ENCODE data around the gene DNAJB13. TPM values are rescaled to one million over a fixed set of nuclear protein-coding genes. Genes with fewer than 3 reads are reported as not detected.

Gene DNAJB13
- total RNA-seq, 6 experiments from 2014 or later, result not detected

DNA sequence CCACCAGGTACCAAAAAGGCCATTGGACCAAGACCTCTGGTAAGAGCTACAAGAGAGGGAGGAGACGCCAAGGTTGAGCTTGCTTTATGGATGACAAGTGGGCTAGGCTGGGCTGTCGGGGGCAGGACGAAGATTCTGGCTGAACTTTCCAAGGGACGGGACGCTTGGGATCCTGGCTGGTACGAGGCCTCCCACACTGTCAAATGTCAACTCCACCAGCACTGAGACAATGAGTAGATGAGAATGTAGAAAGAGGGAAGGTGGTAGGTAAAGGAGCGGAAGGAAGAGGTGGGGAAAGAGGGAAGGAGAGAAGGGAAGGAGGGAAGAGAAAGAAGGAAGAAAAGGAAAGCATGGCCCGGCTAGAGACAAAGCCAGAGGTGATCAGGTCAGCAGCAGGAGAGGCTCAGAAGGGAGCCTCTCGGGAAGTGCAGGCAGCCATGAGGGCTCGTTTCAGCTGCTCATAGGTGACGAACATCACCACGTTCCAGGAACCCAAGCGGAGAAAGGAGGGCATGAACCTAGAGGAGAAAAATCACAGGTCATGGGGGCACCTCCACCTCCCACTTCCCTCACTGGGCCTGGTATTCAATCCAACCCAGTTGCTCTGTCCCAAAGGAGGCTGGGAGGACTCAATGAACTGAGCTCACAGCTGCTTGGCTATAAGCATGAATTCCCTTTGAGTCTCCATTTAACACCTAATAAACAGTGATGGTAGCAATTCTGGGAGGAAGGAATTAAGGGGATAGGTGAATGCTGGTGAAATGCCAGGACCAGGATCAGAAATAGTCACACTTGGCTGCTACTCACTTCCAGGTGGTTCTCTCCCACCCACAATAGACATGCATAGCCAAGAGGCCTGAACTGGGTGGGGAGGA is 24.0 kb downstream of the DNAJB13 start:
- H3K4me3 ChIP-seq, result no peak overlapping the region
- H3K27ac ChIP-seq, result no peak overlapping the region
- DNase-seq (peak in 1 of 3 donors; percentile 31), ATAC-seq (no peak)
- no peaks in the 10 kb centered on the region for H3K9me3 ChIP-seq
- no peaks in the 10 kb centered on the region for H3K27me3 ChIP-seq
- intact Hi-C loops (cut with DNase I), result no loop called here
- no peaks in the 10 kb centered on the region for H3K4me1 ChIP-seq
- WGBS (ENCODE audit: insufficient coverage, low coverage, low lambda C conversion rate, missing lambda C conversion rate), result 94% methylated on average over 6 of the region's 13 CpGs
- no peaks in the 10 kb centered on the region for H3K36me3 ChIP-seq
- TF ChIP-seq, protein P1, sequence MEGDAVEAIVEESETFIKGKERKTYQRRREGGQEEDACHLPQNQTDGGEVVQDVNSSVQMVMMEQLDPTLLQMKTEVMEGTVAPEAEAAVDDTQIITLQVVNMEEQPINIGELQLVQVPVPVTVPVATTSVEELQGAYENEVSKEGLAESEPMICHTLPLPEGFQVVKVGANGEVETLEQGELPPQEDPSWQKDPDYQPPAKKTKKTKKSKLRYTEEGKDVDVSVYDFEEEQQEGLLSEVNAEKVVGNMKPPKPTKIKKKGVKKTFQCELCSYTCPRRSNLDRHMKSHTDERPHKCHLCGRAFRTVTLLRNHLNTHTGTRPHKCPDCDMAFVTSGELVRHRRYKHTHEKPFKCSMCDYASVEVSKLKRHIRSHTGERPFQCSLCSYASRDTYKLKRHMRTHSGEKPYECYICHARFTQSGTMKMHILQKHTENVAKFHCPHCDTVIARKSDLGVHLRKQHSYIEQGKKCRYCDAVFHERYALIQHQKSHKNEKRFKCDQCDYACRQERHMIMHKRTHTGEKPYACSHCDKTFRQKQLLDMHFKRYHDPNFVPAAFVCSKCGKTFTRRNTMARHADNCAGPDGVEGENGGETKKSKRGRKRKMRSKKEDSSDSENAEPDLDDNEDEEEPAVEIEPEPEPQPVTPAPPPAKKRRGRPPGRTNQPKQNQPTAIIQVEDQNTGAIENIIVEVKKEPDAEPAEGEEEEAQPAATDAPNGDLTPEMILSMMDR (IDR thresholded peaks at IDR 0.05), result no peak
- no peak for TF ChIP-seq POLR2A (IDR thresholded peaks at IDR 0.05)

DNA sequence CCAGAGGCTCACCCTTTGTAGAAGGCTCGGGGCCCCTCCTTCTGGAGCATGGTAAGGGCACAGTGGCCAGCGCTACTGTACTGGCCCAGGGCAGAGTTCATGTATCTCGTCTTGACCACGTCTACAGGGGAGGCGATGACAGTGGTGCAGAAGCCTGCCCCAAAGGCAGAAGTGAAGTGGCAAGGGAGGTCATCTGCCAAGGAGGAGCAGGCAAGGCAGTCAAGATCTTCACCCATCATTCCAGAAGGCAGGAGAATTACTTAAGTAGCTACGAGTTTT is 24.6 kb downstream of the DNAJB13 start:
- WGBS (ENCODE audit: insufficient coverage, low coverage, low lambda C conversion rate, missing lambda C conversion rate), result 100% methylated on average over 1 of the region's 6 CpGs
- H3K36me3 ChIP-seq, result no peaks in the 10 kb centered on the region
- ATAC-seq, result no peak
- H3K4me1 ChIP-seq, result no peaks in the 10 kb centered on the region
- no peak overlapping the region for H3K27ac ChIP-seq
- H3K4me3 ChIP-seq, result no peak overlapping the region
- TF ChIP-seq, protein P1 (IDR thresholded peaks at IDR 0.05), result no peak
- no peak for TF ChIP-seq POLR2A (IDR thresholded peaks at IDR 0.05)
- no peaks in the 10 kb centered on the region for H3K27me3 ChIP-seq
- DNase-seq, result peak in 1 of 3 donors; percentile 6
- intact Hi-C loops (cut with DNase I), result no loop called here
- no peaks in the 10 kb centered on the region for H3K9me3 ChIP-seq

DNA sequence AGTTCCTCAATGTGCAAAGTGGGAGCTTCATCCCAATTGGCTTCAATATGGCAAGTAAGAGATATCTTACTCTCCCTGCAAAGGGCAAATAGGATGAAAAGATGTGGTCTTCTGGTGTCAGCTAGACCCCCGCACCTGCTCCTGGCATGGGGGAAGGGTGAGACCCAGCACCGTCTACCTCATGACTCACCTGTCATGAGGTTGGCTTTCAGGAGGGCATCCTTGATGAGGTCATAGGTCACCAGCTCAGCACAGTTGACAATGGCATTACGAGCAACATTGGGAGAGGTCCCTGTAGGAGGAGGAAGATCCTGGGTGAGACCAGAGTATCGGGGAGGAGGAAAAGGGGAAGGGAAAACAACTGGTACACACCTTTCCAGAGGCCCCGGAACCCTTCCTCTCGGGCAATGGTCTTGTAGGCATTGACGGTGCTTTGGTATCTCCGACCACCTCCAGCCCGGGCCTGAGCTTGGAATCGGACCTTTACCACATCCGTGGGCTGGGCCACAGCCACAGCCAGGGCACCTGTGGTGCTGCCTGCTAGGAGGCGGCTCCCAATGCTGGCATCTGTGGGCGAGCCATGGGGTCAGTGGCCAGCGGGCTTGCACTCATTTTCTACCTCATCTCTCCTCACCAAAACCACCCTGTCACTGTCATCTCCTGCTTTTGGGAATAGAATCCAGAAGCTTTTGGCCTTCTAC is 25.8 kb downstream of the DNAJB13 start:
- peak in 1 of 3 donors; percentile 37 for DNase-seq
- intact Hi-C loops (cut with DNase I), result no loop called here
- Histone ChIP-seq H3K36me3 (no peaks in the 10 kb centered on the region), H3K4me1 (no peaks in the 10 kb centered on the region), H3K27ac (no peak overlapping the region), H3K9me3 (no peaks in the 10 kb centered on the region), H3K27me3 (no peaks in the 10 kb centered on the region), H3K4me3 (no peak overlapping the region)
- ATAC-seq, result no peak
- TF ChIP-seq, protein P1 (IDR thresholded peaks at IDR 0.05), result no peak
- TF ChIP-seq POLR2A (IDR thresholded peaks at IDR 0.05), result no peak
- WGBS (ENCODE audit: insufficient coverage, low coverage, low lambda C conversion rate, missing lambda C conversion rate), result 68% methylated on average over 3 of the region's 14 CpGs

DNA sequence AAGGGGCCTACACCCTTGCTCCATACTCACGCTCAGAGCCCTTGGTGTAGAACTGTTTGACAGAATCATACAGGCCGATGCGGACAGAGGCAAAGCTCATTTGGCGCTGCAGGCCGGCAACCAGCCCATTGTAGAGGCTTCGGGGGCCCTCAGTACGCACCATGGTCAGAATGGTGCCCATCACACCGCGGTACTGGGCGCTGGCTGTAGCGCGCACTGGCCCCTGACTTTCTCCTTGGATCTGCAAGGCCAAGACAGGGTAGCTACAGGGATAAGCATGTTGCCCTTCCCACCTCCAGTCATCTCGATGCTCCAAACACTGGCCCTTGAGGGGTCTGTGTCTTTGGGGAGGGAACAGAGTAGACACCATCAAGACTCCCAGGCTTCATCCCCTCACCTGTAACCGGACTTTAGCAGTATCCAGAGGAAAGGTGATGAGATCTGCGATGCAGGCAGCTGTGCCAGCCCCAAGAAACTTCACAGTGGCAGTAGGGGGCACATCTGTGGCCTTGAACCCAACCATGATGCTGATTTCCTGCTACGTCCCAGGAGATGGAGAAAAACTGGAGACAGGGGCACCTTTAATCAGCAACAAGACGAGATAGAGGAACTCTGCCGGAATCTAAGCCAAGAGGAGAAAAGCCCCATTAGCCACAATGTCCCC is 27.2 kb downstream of the DNAJB13 start:
- peaks cover 0 to 5% (median 0%) of the 10 kb centered on the region in 4 donors for H3K4me1 ChIP-seq
- 86% methylated on average over 4 of the region's 18 CpGs for whole genome bisulfite sequencing (ENCODE audit: insufficient coverage, low coverage, low lambda C conversion rate, missing lambda C conversion rate)

More for the DNA sequence above, 27.2 kb downstream of the DNAJB13 start:
- Histone ChIP-seq H3K27me3 (no peaks in the 10 kb centered on the region), H3K9me3 (no peaks in the 10 kb centered on the region), H3K4me3 (no peak overlapping the region), H3K27ac (no peak overlapping the region), H3K36me3 (no peaks in the 10 kb centered on the region)
- DNase-seq (peak in 1 of 3 donors; percentile 34), ATAC-seq (no peak)
- intact Hi-C loops (cut with DNase I), result no loop called here
- no peak for TF ChIP-seq POLR2A (IDR thresholded peaks at IDR 0.05)
- TF ChIP-seq, protein P1 (IDR thresholded peaks at IDR 0.05), result no peak

All from right lobe of liver (tissue), 6 donors.